GM18867 (cell line): ENCODE data around the gene PRKAR1B.
"Not testable (repeated sequence)": the region's sequence is repeated elsewhere in the genome, so short reads cannot be mapped to it uniquely, and the experiment has no call there.

Experiments used
- ATAC-seq: cut with Tn5 transposase; IDR thresholded peaks from one replicate; pipeline ENCODE4 v1.9.1; 2021; ENCODE audit warnings: mild to moderate bottlenecking, moderate library complexity; ENCODE audit not compliant: unreplicated experiment

The PRKAR1B gene

DNA sequence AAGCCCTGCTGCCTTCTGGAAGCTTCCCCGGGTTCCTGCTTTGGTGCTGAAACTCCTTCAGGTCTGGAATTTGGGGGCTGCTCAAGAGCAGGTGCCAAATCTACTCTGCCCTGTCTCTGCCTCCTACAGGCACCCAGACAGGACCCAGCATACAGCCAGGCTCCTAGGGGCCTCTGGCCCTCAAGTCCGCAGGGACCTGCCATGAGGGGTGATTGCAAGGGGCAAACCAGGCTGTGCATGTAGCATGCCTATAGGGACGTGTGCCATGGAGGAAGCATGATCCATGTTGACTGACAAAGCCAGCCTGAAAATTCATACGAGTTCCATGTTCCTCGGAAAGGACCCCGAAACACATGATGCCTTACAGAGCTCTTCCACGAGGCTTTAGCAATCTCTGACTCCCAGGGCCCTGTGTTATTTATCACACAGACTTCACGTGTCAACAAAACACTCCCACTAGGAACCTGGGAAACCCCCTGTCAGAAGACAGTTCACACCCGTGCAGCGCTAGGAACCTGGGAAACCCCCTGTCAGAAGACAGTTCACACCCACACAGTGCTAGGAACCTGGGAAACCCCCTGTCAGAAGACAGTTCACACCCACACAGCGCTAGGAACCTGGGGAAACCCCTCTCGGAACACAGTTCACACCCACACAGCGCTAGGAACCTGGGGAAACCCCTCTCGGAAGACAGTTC lies 75.9 kb downstream of the PRKAR1B start:
- no peak for ATAC-seq

DNA sequence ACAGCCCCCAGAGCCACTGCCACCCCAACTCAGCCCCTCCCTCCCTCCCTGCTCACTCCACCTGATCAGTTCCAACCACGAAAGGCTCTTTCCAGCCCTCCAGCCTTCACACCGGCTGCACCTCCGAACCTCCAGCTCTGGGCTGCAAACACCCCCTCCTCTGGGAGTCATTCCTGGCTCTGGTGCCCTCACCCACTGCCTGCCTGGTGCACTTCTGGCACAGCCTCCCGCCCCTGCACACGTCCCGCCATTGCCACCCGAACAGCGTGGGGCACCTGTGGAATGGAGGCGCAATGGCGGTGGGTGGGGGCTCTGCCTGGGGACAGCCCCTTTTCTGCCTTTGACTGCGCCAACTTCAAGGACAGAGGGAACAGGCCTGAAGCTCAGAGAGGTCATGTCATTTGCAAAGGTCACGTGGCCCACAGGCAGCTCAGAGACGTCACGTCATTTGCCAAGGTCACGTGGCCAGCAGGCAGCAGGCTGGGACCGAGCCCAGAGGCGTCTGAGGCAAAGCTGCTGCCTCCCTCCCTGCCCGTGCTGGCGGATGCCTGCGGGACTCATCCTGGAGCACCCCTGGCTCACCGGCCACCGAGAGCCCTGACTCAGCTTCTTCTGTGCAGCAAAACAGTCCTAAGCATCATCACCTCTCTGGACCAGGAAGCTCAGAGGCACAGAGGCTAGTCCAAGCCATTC lies 76.6 kb downstream of the PRKAR1B start:
- no peak for ATAC-seq

DNA sequence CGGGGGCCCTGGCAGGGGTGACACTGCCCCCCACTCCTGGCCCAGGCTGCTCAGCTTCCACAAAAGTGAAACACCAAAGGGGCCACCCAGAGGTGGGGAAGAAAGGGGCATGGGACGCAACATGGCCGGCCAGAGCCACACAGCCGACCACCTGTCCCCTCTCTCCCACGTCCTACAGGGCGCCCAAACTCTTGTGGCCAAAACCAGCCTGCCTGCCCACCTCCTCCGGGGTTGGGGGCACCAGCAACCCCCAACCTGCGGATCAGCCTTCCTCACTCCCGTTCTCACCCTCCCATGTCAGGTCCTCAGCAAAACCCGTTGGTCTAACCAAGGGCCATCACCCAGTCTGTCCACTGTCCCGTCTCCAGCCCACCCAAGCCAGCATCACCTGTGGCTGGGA lies 80.1 kb downstream of the PRKAR1B start:
- no peak for ATAC-seq

GRCh38 chr7:646487-646886 lies 80.6 kb downstream of the PRKAR1B start:
- ATAC-seq: no peak

DNA sequence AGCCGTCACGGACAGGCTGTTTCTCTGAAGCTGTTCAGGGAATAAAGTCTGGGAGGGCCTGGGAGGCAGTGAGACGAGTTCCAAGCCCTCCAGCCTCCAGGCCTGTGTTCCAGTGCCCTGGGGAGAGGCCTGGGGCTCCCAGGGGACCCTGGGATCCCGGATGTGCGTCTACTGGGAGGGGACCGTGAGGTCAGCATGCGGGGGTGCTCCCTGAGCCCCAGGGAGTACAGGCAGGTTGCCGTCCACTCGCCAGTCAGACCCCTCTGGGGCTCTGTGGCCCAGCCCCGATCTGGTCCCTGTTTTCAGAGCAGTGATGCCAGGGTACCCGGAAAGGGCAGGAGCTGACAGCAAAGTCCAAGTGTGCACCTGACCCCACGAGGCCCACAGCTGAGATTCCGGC lies 81.5 kb downstream of the PRKAR1B start:
- ATAC-seq: no peak

DNA sequence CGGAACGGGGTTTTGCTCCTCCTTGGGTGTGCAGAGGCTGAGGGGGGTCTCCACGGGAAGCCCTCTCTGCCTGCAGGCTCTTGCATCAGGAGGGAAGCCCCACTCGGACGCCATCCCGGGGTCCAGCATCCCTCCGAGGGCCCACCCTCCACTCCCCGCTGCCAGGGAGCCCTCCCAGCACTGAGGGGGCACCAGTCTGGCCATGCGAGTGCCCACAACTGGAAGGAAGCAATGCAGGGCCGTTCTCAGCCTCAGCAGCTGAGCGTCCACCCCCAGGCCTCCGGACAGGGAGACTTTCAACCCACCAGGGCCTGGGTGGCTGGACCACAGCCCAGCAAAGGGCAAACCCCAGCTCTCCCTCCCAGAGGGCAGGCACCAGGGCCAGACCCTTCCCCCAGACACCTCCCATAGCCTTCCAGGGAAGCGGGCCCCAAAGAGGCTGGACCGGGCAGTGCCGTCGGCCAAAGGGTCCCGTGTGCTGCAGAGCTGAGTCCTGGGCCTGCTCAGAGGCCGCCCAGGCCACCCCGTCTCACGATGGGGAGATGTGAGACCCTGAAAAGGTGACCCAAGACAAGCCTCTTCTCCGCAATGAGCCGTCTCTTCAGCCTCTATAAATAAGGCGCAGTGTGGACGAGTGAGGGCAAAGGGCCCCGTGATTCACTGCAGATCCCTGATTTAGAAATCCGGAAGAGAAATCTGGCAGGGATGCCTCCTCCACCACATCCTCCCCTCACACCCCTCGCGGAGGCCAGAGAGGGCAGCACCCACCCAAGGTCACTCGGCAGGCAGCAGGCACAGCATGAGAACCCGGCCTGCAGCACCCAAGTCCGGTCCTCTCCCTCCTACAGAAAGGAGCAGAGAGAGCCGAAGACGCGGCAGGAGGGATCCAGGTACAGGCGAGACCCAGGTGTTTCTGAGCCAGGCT lies 82.4 kb downstream of the PRKAR1B start:
- no peak for ATAC-seq

- ATAC-seq: no peak
Observed at GRCh38 chr7:641966-642365, 85.1 kb downstream of the PRKAR1B start.

DNA sequence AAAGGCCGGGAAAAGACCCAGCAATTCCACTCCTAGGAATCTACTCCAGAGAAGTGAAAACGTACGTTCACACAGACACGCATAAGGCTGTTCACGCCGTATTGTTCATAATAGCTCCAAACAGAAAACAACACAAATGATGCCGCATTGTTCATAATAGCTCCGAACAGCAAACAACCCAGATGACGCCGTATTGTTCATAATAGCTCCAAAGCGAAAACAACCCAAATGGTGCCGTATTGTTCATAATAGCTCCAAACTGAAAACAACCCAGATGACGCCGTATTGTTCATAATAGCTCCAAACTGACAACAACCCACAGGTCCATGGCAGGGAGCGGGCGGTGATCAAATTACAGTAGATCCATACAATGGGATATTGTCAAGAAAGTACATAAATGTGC lies 85.8 kb downstream of the PRKAR1B start:
- ATAC-seq: no peak

DNA sequence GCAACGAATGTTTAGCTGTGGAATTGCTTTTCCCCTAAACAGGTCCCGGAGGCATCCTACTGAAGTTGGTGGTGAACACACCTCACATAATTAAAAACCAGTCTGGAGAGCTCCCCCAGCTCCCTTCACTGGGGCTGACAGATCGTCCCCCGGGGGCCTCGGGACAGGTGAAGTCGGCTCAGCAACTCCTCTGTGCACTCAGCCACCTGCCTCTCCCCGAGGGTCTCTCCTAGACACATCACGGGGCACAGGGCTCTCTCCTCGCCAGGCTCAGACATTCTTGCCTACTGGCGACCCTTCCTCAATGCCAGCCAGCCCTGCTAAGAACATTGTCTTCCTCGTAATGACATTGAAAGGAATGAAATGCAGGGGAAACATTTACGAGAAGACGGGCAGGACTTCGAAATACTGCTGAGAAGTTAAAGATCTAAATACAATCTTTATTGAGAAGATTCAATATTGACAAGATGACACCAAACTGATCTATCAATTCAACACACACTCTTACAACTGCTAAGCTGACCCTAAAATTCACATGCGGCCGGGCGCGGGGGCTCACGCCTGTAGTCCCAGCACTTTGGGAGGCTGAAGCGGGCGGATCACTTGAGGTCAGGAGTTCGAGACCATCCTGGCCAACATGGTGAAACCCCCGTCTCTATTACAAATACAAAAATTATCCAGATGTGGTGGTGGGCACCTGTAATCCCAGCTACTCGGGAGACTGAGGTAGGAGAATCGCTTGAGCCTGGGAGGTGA lies 88.6 kb downstream of the PRKAR1B start:
- no peak for ATAC-seq

DNA sequence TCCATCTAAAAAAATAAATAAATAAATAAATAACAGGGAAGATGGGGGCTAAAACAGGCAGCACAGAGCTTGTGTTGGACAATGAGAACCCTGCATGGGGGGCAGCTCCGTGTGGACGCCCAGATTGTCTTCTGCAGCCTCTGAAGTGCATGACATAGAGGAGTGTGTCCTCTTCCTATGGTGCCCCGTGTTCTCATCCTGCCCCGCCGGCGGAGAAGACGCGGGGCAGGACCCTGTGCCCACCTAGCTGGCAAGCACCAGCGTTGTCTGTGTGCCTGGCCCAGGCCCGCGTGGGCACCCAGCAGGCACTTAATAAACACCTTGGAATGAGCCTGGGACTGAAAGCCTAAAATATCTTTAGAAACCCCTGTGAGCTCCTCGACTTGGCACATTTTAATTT lies 89.3 kb downstream of the PRKAR1B start:
- ATAC-seq: no peak

GRCh38 chr7:636396-636795 lies 90.7 kb downstream of the PRKAR1B start:
- ATAC-seq: no peak

- not testable (repeated sequence) for ATAC-seq
Observed at GRCh38 chr7:635687-636382, 91.2 kb downstream of the PRKAR1B start.

DNA sequence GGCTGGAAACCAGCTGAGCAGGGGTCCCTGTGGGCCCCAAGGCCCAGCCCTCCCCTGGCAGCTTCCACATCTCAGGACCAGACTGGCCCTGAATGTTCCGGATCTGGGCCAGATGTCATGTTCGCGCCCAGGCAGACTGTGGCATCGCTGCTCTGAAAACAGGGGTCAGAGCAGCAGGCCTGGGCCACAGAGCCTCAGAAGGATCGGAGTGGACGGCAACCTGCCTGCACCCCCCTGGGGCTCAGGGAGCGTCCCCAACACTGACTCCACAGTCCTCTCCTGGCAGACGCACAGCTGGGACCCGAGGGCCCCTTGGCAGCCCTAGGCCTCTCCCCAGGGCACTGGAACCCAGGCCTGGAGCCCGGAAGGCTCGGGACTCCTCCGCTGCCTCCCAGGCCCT lies 91.9 kb downstream of the PRKAR1B start:
- no peak for ATAC-seq

DNA sequence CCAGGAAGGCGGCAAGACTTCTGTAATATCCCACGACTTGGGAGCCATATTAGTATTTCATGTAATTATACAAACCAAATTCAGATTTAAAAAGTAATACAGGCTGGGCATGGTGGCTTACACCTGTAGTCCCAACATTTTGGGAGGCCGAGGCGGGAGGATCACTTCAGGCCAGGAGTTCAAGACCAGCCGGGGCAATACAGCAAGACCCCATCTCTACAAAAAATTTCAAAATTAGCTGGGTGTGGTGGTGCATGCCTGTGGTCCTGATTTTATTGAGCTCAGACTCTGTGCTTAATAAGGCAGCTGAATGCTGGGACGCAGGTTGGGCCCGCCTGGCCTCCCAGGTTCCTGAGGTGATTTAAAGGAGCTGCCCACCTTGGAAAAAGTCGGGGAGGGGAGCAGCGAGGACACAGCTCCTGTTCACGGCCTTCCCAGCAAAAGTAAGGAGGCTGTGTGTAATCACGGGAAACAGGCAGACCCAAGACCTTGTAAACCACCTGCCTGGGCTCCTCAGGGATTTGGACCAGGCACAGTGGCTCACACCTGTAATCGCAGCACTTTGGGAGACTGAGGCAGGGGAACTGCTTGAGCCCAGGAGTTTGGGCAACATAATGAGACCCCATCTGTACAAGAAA lies 93.6 kb downstream of the PRKAR1B start:
- no peak for ATAC-seq

DNA sequence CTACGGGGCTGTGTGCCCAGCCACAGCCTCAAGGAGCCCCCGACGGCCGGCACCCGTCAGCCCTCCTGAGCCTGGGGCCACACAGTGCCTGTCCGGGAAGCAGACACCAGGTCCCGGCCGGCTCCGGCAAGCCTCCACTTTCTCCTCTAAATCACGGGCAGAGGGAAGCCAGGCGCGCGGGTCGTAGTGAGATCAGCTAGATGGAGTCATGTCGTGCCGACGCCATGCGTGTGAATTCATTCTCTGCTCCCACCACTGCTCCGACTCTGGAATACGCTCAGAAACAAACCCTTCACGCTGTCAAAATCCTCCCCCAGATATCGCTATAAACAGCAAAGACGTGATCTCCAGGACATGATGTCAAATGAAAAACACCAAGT lies 94.3 kb downstream of the PRKAR1B start:
- ATAC-seq: no peak

DNA sequence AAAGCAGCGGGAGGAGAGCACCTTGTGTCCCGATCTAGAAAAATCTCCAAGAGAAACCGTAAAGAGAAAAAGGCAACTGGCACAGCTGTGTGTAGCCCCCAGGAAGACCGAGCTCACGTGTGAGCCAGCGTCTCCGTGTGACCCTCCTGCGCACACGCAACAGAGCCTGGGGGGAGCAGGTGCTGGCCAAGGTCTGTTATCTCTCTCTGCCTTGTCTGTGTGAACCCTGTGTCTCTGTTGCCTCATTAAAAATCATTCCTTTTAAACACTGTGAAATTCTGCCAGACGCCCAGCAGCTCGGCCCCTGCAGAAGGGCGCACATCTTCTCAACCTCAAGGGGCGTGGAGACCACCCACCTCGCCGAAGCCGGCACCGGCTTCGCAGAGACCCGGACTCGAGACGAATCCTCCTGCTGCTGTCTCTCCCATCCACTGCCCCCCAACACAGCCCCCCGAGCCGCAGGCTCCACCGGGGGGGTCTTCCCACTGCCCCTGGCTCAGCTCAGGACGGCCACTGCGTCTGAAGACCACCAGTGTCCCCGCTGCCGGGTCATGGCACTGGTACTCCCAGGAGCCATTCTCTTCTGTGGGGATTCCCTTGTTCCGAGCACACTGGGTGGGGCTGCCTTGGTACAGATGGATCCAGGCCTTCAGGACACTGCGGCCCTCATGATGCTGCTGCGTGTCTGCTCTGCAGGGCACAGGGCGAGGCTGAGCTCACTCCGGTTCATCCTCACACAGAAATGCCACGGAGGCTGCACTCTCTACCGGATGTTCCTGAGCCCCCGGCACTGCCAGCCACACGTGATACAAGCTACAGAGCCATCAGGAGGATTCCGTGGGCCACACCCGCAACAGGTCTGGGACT lies 94.9 kb downstream of the PRKAR1B start:
- ATAC-seq: no peak

- no peak for ATAC-seq
Observed at GRCh38 chr7:631291-631711, 95.8 kb downstream of the PRKAR1B start.

DNA sequence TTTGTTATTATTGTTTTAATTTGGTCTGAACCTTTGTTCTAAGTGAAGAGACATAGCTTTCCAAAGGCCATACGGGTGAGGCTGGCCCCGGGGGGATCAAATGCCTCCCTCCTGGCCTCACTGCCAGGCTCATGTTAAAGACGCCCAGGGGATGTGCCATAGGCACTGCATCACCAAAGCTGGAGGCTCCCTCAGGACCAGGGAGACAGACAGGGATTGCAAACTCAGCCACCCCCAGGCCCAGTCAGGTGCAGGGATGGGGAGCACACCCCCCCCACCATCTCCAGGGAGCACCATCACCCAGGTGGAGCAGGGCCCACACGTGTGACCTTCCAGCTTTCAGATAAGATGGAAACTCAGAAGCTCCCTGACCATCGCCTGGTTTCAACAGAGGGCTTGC lies 96.5 kb downstream of the PRKAR1B start:
- ATAC-seq: no peak

- no peak for ATAC-seq
Observed at GRCh38 chr7:630111-630511, 97.0 kb downstream of the PRKAR1B start.
